ENCODE data around the gene DCAF15.

The DCAF15 gene

GRCh38 chr19:13958043-13958442 lies 5.7 kb downstream of the DCAF15 start:
- no peak overlapping the region for H3K4me3 ChIP-seq (ENCODE audit: low read depth, low read length)
- DNase-seq (ENCODE audit: low read depth), result no peak
- TF ChIP-seq CTCF (IDR thresholded peaks at IDR 0.05; ENCODE audit: low read depth, low read length, missing control alignments), result no peak
- in situ Hi-C loops (cut with HindIII; ENCODE audit: low sequenced_read_pairs), result no loop called here

GRCh38 chr19:13959141-13959961 lies 7.0 kb downstream of the DCAF15 start:
- H3K4me3 ChIP-seq (ENCODE audit: low read depth, low read length), result no peak overlapping the region
- in situ Hi-C loops (cut with HindIII; ENCODE audit: low sequenced_read_pairs), result no loop called here
- no peak for TF ChIP-seq CTCF (IDR thresholded peaks at IDR 0.05; ENCODE audit: low read depth, low read length, missing control alignments)
- DNase-seq (ENCODE audit: low read depth), result no peak

- DNase-seq (ENCODE audit: low read depth), result no peak
- no peak overlapping the region for H3K4me3 ChIP-seq (ENCODE audit: low read depth, low read length)
- TF ChIP-seq CTCF (IDR thresholded peaks at IDR 0.05; ENCODE audit: low read depth, low read length, missing control alignments), result no peak
- in situ Hi-C loops (cut with HindIII; ENCODE audit: low sequenced_read_pairs), result no loop called here
Observed at GRCh38 chr19:13959962-13960862, 7.9 kb downstream of the DCAF15 start.

- DNase-seq (ENCODE audit: low read depth), result no peak
- in situ Hi-C loops (cut with HindIII; ENCODE audit: low sequenced_read_pairs), result no loop called here
- H3K4me3 ChIP-seq (ENCODE audit: low read depth, low read length), result no peak overlapping the region
- peak; percentile 36 for TF ChIP-seq CTCF (IDR thresholded peaks at IDR 0.05; ENCODE audit: low read depth, low read length, missing control alignments)
Observed at GRCh38 chr19:13960863-13961784, 8.8 kb downstream of the DCAF15 start.

- in situ Hi-C loops (cut with HindIII; ENCODE audit: low sequenced_read_pairs), result no loop called here
- DNase-seq (ENCODE audit: low read depth), result no peak
- H3K4me3 ChIP-seq (ENCODE audit: low read depth, low read length), result peak overlapping the region; percentile 7
- TF ChIP-seq CTCF (IDR thresholded peaks at IDR 0.05; ENCODE audit: low read depth, low read length, missing control alignments), result no peak
Observed at GRCh38 chr19:13961826-13962698, 9.8 kb downstream of the DCAF15 start.
